ENCODE measurements around the gene TRAF4. TPM values are rescaled to one million over a fixed set of nuclear protein-coding genes. Genes with fewer than 3 reads are reported as not detected.

TRAF4 gene
- total RNA-seq, 1 donor from 2014 or later: 143 TPM

DNA sequence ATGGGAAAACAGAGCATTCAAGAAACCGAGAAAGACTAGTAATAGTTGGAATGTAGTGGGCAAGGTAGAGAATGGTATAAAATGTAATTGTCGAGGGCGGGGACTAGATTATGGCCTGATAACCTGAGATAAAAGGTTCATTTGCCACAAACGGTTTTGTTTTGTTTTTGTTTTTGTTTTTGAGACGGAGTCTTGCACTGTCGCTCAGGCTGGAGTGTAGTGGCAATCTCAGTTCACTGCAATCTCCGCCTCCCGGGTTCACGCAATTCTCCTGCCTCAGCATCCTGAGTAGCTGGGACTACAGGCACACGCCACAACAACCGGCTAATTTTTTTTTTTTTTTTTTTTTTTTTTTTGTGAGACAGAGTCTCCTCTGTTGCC lies 13.9 kb upstream of the TRAF4 start:
- no peak overlapping the region for H3K4me3 ChIP-seq (ENCODE audit: insufficient read depth, low read depth, low read length)
- TF ChIP-seq, protein P1, sequence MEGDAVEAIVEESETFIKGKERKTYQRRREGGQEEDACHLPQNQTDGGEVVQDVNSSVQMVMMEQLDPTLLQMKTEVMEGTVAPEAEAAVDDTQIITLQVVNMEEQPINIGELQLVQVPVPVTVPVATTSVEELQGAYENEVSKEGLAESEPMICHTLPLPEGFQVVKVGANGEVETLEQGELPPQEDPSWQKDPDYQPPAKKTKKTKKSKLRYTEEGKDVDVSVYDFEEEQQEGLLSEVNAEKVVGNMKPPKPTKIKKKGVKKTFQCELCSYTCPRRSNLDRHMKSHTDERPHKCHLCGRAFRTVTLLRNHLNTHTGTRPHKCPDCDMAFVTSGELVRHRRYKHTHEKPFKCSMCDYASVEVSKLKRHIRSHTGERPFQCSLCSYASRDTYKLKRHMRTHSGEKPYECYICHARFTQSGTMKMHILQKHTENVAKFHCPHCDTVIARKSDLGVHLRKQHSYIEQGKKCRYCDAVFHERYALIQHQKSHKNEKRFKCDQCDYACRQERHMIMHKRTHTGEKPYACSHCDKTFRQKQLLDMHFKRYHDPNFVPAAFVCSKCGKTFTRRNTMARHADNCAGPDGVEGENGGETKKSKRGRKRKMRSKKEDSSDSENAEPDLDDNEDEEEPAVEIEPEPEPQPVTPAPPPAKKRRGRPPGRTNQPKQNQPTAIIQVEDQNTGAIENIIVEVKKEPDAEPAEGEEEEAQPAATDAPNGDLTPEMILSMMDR (IDR thresholded peaks at IDR 0.05; ENCODE audit: insufficient read depth, low read depth, low read length): no peak
- TF ChIP-seq EZH2 (IDR thresholded peaks at IDR 0.05; ENCODE audit: insufficient read depth, low read length): no peak

DNA sequence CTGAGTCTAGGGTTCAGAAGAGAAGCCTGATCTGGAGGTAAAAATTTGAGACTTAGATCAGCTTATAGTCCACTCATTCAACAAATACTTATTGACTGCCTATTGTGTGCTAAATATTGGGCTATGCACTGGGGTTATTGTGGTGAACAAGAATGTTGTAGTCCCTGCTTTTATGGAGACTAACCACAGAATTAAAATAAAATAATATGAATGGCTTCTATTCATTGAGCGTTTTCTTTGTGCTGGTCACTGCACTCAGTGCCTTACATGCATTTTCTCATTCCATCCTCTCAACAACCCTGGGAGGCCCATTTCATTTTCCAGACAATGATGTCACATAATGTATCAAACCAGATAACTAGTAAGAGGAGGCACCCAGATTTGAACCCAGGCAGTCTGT lies 10.5 kb upstream of the TRAF4 start:
- Mint-ChIP-seq H3K4me1 (ENCODE audit: low read depth, unreplicated experiment) (peaks cover 3% of the 10 kb centered on the region), H3K4me3 (ENCODE audit: unreplicated experiment) (no peak overlapping the region), H3K9me3 (ENCODE audit: unreplicated experiment) (peaks cover 3% of the 10 kb centered on the region), H3K27me3 (ENCODE audit: low read depth, unreplicated experiment) (no peaks in the 10 kb centered on the region), H3K27ac (ENCODE audit: unreplicated experiment) (no peak overlapping the region), H3K36me3 (ENCODE audit: low read depth, unreplicated experiment) (peaks cover 6% of the 10 kb centered on the region)
- Histone ChIP-seq H3K27ac (ENCODE audit: low read depth, low read length) (no peak overlapping the region), H3K79me2 (ENCODE audit: insufficient read depth, low read length) (no peaks in the 10 kb centered on the region), H3K4me3 (ENCODE audit: insufficient read depth, low read depth, low read length) (no peak overlapping the region), H3K9me3 (ENCODE audit: insufficient read depth, low read depth, low read length) (no peaks in the 10 kb centered on the region), H3K4me2 (ENCODE audit: low read length) (no peak overlapping the region), H4K20me1 (ENCODE audit: insufficient read depth, low read length) (no peaks in the 10 kb centered on the region), H3K9ac (ENCODE audit: low read length) (no peak overlapping the region), H3K27me3 (ENCODE audit: insufficient read depth, low read length) (no peaks in the 10 kb centered on the region), H3K4me1 (ENCODE audit: insufficient read depth, low read length) (no peaks in the 10 kb centered on the region), H2AFZ (ENCODE audit: low read depth, low read length) (no peak overlapping the region), H3K36me3 (ENCODE audit: insufficient read depth, low read length) (no peaks in the 10 kb centered on the region)
- no peak for FAIRE-seq
- no peak for DNase-seq (ENCODE audit: low read depth)
- TF ChIP-seq, protein P1 (IDR thresholded peaks at IDR 0.05; ENCODE audit: insufficient read depth, low read depth, low read length): no peak
- no peak for TF ChIP-seq EZH2 (IDR thresholded peaks at IDR 0.05; ENCODE audit: insufficient read depth, low read length)

More for the DNA sequence above, 13.9 kb upstream of the TRAF4 start:
- H3K27me3 Mint-ChIP-seq (ENCODE audit: low read depth, unreplicated experiment): no peaks in the 10 kb centered on the region
- Histone ChIP-seq H3K27ac (ENCODE audit: low read depth, low read length) (no peak overlapping the region), H2AFZ (ENCODE audit: low read depth, low read length) (no peak overlapping the region), H3K79me2 (ENCODE audit: insufficient read depth, low read length) (no peaks in the 10 kb centered on the region), H3K4me1 (ENCODE audit: insufficient read depth, low read length) (peaks cover 19% of the 10 kb centered on the region), H3K4me2 (ENCODE audit: low read length) (no peak overlapping the region), H4K20me1 (ENCODE audit: insufficient read depth, low read length) (peaks cover 7% of the 10 kb centered on the region), H3K36me3 (ENCODE audit: insufficient read depth, low read length) (peaks cover under 1% of the 10 kb centered on the region), H3K9me3 (ENCODE audit: insufficient read depth, low read depth, low read length) (no peaks in the 10 kb centered on the region), H3K27me3 (ENCODE audit: insufficient read depth, low read length) (no peaks in the 10 kb centered on the region), H3K9ac (ENCODE audit: low read length) (no peak overlapping the region)
- H3K4me1 Mint-ChIP-seq (ENCODE audit: low read depth, unreplicated experiment): peaks cover 8% of the 10 kb centered on the region
- H3K9me3 Mint-ChIP-seq (ENCODE audit: unreplicated experiment): no peaks in the 10 kb centered on the region
- DNase-seq (ENCODE audit: low read depth) (no peak), FAIRE-seq (no peak)
- H3K27ac Mint-ChIP-seq (ENCODE audit: unreplicated experiment): no peak overlapping the region
- H3K4me3 Mint-ChIP-seq (ENCODE audit: unreplicated experiment): no peak overlapping the region
- peaks cover 2% of the 10 kb centered on the region for H3K36me3 Mint-ChIP-seq (ENCODE audit: low read depth, unreplicated experiment)

DNA sequence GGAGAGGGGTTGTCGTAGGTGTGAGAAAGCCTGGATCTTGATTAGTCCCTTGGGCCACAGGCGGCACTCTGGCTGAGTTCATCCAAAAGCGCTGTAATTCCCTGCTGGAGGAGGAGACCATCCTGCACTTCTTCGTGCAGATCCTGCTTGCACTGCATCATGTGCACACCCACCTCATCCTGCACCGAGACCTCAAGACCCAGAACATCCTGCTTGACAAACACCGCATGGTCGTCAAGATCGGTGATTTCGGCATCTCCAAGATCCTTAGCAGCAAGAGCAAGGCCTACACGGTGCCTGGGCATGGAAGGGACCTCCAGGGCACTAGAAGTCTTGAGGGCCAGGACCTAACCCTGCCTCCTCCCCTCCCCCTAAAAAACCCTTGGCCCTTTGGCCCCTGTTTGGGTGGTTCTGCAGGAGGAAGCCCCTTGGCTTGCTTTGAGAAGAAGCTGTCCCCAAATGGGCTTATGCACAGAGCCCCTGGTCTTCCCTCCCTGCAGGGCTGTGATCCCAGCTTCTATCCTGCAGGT lies 9.0 kb upstream of the TRAF4 start:
- Mint-ChIP-seq H3K27me3 (ENCODE audit: low read depth, unreplicated experiment) (no peaks in the 10 kb centered on the region), H3K4me3 (ENCODE audit: unreplicated experiment) (no peak overlapping the region), H3K9me3 (ENCODE audit: unreplicated experiment) (peaks cover 8% of the 10 kb centered on the region), H3K27ac (ENCODE audit: unreplicated experiment) (no peak overlapping the region), H3K36me3 (ENCODE audit: low read depth, unreplicated experiment) (peaks cover 15% of the 10 kb centered on the region), H3K4me1 (ENCODE audit: low read depth, unreplicated experiment) (no peaks in the 10 kb centered on the region)
- H3K27ac ChIP-seq (ENCODE audit: low read depth, low read length): no peak overlapping the region
- no peaks in the 10 kb centered on the region for H3K79me2 ChIP-seq (ENCODE audit: insufficient read depth, low read length)
- no peaks in the 10 kb centered on the region for H3K9me3 ChIP-seq (ENCODE audit: insufficient read depth, low read depth, low read length)
- no peaks in the 10 kb centered on the region for H4K20me1 ChIP-seq (ENCODE audit: insufficient read depth, low read length)
- H3K4me1 ChIP-seq (ENCODE audit: insufficient read depth, low read length): no peaks in the 10 kb centered on the region
- no peak overlapping the region for H2AFZ ChIP-seq (ENCODE audit: low read depth, low read length)
- DNase-seq (ENCODE audit: low read depth) (no peak), FAIRE-seq (no peak)
- no peaks in the 10 kb centered on the region for H3K27me3 ChIP-seq (ENCODE audit: insufficient read depth, low read length)
- H3K4me2 ChIP-seq (ENCODE audit: low read length): no peak overlapping the region
- no peak overlapping the region for H3K4me3 ChIP-seq (ENCODE audit: insufficient read depth, low read depth, low read length)
- no peak for TF ChIP-seq EZH2 (IDR thresholded peaks at IDR 0.05; ENCODE audit: insufficient read depth, low read length)
- H3K36me3 ChIP-seq (ENCODE audit: insufficient read depth, low read length): no peaks in the 10 kb centered on the region
- H3K9ac ChIP-seq (ENCODE audit: low read length): no peak overlapping the region
